Epithelial cell of proximal tubule (primary cell): ENCODE data around the gene PRDX6. TPM values are rescaled to one million over a fixed set of nuclear protein-coding genes. Genes with fewer than 3 reads are reported as not detected.
A peak's percentile ranks its signal among the peaks of the same experiment; 100 is the strongest.

ENCODE experiments used
- DNase-seq: peaks from one replicate; pipeline ENCODE4 v3.0.0-alpha.2; 2011; ENCODE audit warnings: low read depth
- H3K4me3 ChIP-seq: 2 replicates; pipeline ENCODE4 v1.5.1; 2011; ENCODE audit warnings: low read depth, mild to moderate bottlenecking, low read length
- total RNA-seq: library from RNA; depleted of rRNA; stranded (reverse); fragments of >200 nt; gene quantifications from 2 replicates; pipeline ENCODE4 v1.2.3, GENCODE V29; 2015
- TF ChIP-seq, protein P1 (sequence below): conservative IDR thresholded peaks from 2 replicates; pipeline ENCODE4 v1.5.1; 2012; ENCODE audit warnings: low read depth, mild to moderate bottlenecking, low read length

Gene PRDX6
- total RNA-seq, 1 donor from 2014 or later = 262 TPM

DNA sequence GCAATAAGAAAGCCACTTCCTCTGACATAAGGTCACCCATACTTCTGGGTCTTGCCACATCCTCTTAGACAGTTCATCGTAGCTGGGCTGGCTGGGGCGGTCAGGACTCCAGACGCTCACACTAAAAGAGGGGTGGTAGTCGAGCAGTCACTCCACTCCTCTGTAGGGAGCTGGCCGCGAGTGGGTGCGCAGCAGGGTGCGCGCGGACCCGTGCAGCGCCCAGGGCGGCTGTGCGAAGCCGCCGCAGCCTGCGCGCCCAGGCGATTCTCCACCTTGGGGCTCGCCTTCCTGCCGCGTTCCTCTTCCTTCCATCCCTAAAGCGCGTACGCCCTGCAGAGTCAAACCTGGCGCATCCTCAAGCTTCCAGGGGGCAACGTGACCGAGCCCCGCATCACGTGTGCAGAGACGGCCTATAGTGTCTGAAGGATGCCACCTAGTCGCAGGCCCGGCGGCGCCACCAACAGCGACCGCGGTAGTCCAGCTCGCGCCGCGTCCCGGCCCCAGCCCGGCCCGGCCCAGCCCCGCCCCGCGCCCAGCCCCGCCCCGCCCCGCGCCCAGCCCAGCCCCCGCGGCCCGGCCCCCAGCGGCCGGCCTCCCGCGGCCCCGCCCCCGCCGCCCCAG lies 360 bp upstream of the PRDX6 start:
- TF ChIP-seq, protein P1, sequence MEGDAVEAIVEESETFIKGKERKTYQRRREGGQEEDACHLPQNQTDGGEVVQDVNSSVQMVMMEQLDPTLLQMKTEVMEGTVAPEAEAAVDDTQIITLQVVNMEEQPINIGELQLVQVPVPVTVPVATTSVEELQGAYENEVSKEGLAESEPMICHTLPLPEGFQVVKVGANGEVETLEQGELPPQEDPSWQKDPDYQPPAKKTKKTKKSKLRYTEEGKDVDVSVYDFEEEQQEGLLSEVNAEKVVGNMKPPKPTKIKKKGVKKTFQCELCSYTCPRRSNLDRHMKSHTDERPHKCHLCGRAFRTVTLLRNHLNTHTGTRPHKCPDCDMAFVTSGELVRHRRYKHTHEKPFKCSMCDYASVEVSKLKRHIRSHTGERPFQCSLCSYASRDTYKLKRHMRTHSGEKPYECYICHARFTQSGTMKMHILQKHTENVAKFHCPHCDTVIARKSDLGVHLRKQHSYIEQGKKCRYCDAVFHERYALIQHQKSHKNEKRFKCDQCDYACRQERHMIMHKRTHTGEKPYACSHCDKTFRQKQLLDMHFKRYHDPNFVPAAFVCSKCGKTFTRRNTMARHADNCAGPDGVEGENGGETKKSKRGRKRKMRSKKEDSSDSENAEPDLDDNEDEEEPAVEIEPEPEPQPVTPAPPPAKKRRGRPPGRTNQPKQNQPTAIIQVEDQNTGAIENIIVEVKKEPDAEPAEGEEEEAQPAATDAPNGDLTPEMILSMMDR = no peak
- no peak for DNase-seq
- peak overlapping the region; percentile 92 for H3K4me3 ChIP-seq

DNA sequence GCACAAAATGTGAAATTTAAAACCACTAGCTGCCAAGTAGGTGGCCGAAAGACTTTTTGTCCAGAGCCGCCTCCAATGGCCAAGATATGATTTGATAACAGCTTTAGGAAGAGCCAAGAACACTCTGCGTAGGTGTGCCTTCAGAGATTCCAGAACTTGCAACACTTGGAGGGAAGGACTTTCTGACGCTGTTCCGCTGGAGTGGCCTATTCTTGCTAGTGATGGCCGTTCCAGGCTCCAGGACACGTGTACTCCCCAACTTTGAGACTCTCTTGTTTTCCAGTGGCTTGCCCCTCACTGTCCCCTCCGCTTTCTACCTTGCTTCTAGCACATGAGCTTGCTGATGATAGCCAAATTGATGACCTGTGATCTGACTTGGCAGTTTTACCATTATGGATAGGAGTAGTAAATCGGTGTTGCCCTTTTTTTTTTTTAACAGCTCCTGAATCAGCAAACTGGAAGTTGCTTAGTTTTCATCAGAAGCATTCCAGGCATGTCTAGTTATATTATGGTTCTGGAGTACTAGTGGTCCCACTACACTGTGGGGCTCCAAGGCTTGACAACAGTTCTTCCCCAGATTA lies 1.0 kb downstream of the PRDX6 start:
- TF ChIP-seq, protein P1 = no peak
- peak overlapping the region; percentile 92 for H3K4me3 ChIP-seq
- no peak for DNase-seq

DNA sequence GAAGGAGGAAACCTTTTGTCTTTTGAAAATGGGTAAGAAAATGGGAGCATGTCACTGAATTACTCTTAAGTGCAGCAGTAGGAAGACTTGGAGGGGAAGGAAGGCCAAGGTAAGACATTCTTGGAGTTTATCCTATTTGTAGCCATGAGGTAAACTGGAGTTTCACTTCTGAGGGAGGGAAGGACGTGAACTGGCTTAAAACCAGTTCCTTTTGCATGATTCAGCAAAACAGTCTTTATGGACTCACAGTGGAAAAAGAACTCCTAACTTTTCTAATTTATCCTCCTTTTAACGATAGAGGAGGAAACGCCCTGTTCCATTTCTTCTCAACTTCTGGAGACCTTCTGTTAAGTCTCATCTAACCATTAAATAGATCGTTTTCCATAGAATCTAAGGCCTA lies 2.5 kb downstream of the PRDX6 start:
- DNase-seq = no peak
- H3K4me3 ChIP-seq = peak overlapping the region; percentile 92

DNA sequence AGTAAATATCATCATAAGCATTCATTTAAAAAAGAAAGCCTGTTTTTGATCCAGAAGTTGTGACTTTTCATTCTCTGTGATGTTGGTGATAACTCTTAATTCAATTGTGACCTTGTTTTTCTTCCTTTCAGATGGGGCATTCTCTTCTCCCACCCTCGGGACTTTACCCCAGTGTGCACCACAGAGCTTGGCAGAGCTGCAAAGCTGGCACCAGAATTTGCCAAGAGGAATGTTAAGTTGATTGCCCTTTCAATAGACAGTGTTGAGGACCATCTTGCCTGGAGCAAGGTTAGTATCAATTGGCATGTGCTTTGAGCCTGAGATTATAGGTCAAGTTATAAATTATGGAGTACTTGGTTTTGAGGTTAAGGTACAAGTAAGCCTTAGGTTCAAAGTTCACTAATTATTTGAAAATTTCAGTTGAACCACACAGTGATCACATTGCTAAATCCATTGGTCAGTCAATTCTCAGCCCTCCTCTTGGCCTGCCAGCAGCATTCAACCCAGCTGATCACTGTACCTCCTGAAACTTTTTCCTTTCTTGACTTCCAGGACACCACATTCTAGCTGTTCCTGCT lies 4.1 kb downstream of the PRDX6 start:
- no peak overlapping the region for H3K4me3 ChIP-seq
- TF ChIP-seq, protein P1 = no peak
- DNase-seq = no peak

More for the DNA sequence above, 2.5 kb downstream of the PRDX6 start:
- TF ChIP-seq, protein P1 = no peak

DNA sequence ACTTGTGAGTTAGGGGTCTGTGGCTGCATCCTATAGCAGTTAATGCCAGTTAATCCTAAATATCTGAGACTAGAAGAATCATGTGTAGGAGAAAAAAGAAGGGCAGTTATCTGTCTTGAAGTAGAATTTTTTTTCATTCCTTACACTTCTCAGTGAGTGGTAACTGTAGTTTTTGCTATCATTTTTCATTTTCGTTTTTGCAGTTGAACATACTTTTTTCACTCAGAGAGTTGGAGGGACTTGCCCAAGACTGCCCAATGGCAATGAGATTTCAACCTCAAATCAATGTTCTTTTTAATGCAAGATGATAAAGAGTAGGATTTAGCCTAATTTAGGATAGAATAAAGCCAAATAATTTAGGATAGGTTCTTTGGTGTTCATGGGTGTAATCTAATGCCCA lies 5.5 kb downstream of the PRDX6 start:
- no peak for DNase-seq
- TF ChIP-seq, protein P1 = no peak
- no peak overlapping the region for H3K4me3 ChIP-seq

DNA sequence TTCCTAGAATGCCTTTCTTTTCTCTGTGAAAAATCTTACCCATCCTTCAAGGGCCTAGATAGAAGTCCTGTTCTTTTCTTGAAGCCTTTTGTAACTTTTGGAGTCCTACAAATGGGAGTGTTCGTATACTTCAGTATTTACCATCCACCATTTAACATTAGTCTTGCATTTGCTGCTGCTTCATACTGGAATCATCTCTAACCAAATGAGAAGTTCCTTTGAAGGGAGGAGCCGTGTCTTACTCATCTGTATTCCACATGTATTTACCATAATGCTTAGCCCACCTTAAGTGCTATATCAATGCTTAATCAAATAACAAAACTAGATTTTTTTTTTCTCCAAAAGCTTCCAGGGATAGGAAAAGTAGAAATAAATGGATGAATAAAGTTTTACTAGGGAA lies 7.1 kb downstream of the PRDX6 start:
- H3K4me3 ChIP-seq = no peak overlapping the region
- TF ChIP-seq, protein P1 = no peak
- no peak for DNase-seq
